DOHH2 (cell line): ENCODE results near the gene DBT.

Experiments used
- CTCF ChIP-seq: fragments of 200-600 bp; sonication (generic); IDR thresholded peaks from one replicate; pipeline ENCODE4 v1.5.1; 2014; ENCODE audit warnings: antibody characterized with exemption, mild to moderate bottlenecking, low read depth, low read length; ENCODE audit not compliant: poor library complexity, severe bottlenecking
- EZH2phosphoT487 ChIP-seq: fragments of 200-600 bp; sonication (generic); IDR thresholded peaks from 2 replicates; pipeline ENCODE4 v1.6.1; 2017; ENCODE audit warnings: borderline replicate concordance, mild to moderate bottlenecking, antibody characterized with exemption, low read length, moderate library complexity, mixed read lengths

GRCh38 chr1:100265562-100265930 is 15.9 kb upstream of the DBT start:
- TF ChIP-seq CTCF = no peak
- TF ChIP-seq EZH2phosphoT487 = no peak
